OCI-LY1 (cell line): ENCODE measurements around the gene CBLN1.

Experiments
- H2AFZ ChIP-seq: fragments of 200-600 bp; sonication (generic), shearing (Covaris generic); 2 replicates; pipeline ENCODE4 v1.6.0; 2014; ENCODE audit warnings: antibody characterized with exemption, mild to moderate bottlenecking, low read length
- H3F3A ChIP-seq: fragments of 200-600 bp; sonication (generic), shearing (Covaris generic); 2 replicates; pipeline ENCODE4 v1.6.0; 2014; ENCODE audit warnings: mild to moderate bottlenecking, antibody characterized with exemption, low read length, moderate library complexity; ENCODE audit not compliant: insufficient read depth
- H3K27ac ChIP-seq: fragments of 200-600 bp; sonication (generic); 2 replicates; pipeline ENCODE4 v1.5.1; 2014; ENCODE audit warnings: low read length, mixed run types, mild to moderate bottlenecking, low read depth; ENCODE audit not compliant: poor library complexity, severe bottlenecking
- H3K27me3 ChIP-seq: fragments of 200-600 bp; sonication (generic); 2 replicates; pipeline ENCODE4 v1.6.0; 2014; ENCODE audit warnings: antibody characterized with exemption, mild to moderate bottlenecking, low read length, moderate library complexity; ENCODE audit not compliant: insufficient read depth
- H3K36me3 ChIP-seq: fragments of 200-600 bp; sonication (generic); 2 replicates; pipeline ENCODE4 v1.6.1; 2014; ENCODE audit warnings: mild to moderate bottlenecking, antibody characterized with exemption, low read length, moderate library complexity, mixed read lengths; ENCODE audit not compliant: insufficient read depth
- H3K4me1 ChIP-seq: fragments of 200-600 bp; sonication (generic); 2 replicates; pipeline ENCODE4 v1.5.1; 2014; ENCODE audit warnings: mild to moderate bottlenecking, low read length, moderate library complexity; ENCODE audit not compliant: insufficient read depth, severe bottlenecking
- H3K4me2 ChIP-seq: fragments of 200-600 bp; sonication (generic), shearing (Covaris generic); 2 replicates; pipeline ENCODE4 v1.6.1; 2014; ENCODE audit warnings: low read length
- H3K4me3 ChIP-seq: fragments of 200-600 bp; sonication (generic); 2 replicates; pipeline ENCODE4 v1.5.1; 2014; ENCODE audit warnings: low read length, low read depth, mild to moderate bottlenecking, mixed read lengths; ENCODE audit not compliant: poor library complexity, severe bottlenecking
- H3K79me2 ChIP-seq: fragments of 200-600 bp; shearing (Covaris generic); 2 replicates; pipeline ENCODE4 v1.6.1; 2016; ENCODE audit warnings: mixed run types, low read length, mixed read lengths; ENCODE audit not compliant: insufficient read depth
- H3K9ac ChIP-seq: fragments of 200-600 bp; sonication (generic), shearing (Covaris generic); 2 replicates; pipeline ENCODE4 v1.6.1; 2014; ENCODE audit warnings: mild to moderate bottlenecking, low read length, mixed read lengths
- H3K9me2 ChIP-seq: fragments of 200-600 bp; sonication (generic), shearing (Covaris generic); 2 replicates; pipeline ENCODE4 v1.6.1; 2014; ENCODE audit warnings: low read depth, mild to moderate bottlenecking, low read length, mixed read lengths
- H3K9me3 ChIP-seq: fragments of 200-600 bp; shearing (Covaris generic); 2 replicates; pipeline ENCODE4 v1.6.1; 2014; ENCODE audit warnings: low read length, mixed read lengths
- H4K20me1 ChIP-seq: fragments of 200-600 bp; sonication (generic), shearing (Covaris generic); 2 replicates; pipeline ENCODE4 v1.6.0; 2016; ENCODE audit warnings: mild to moderate bottlenecking, low read length; ENCODE audit not compliant: insufficient read depth
- EZH2 ChIP-seq: fragments of 200-600 bp; sonication (generic), shearing (Covaris generic); IDR thresholded peaks from 2 replicates; pipeline ENCODE4 v1.8.0; 2017; ENCODE audit warnings: borderline replicate concordance, mixed run types, mild to moderate bottlenecking, antibody characterized with exemption, low read length, moderate library complexity, mixed read lengths
- TF ChIP-seq, protein P1 (sequence below): fragments of 200-600 bp; sonication (generic), shearing (Covaris generic); IDR thresholded peaks from 2 replicates; pipeline ENCODE4 v1.5.1; 2017; ENCODE audit warnings: mild to moderate bottlenecking, antibody characterized with exemption, low read length, moderate library complexity, mixed read lengths

The CBLN1 gene

DNA sequence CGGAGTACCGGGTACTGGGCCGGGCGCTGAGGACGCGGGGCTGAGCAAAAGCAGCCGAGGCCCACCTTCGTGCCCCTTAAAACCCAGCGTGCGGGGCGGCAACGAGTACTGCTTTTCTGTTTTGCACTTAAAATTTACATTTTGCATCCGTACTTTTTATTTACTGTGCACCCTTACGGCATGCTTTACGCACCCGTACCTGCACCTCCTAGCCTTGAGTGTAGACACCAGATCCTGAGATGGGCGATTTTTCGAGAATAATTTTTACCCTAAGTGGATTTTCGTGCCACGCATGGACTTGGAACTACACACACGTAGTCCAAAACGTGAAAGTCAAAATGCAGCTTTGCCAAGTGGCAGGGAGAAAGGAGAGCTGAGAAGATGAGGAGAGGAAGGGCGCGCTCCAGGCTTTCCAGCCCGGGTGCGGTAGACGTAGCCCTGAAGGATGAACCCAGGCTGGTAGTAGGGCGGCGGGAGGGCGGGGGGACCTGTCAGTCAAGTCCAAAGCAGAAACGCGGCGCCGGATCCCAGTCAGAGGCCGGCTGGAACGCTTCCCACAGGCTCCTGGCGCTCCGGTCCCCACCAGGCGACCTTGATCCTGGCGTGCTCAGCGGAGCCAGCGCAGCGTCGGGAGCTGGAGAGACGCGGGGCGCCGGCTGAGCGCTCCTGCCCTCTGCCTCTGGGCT, 1.2 kb upstream of the CBLN1 start:
- H2AFZ ChIP-seq, result no peak overlapping the region
- H3K79me2 ChIP-seq, result no peaks in the 10 kb centered on the region
- H4K20me1 ChIP-seq, result no peaks in the 10 kb centered on the region
- H3K27me3 ChIP-seq, result no peaks in the 10 kb centered on the region
- no peak overlapping the region for H3K4me2 ChIP-seq
- no peaks in the 10 kb centered on the region for H3K4me1 ChIP-seq
- H3K27ac ChIP-seq, result no peak overlapping the region
- H3K36me3 ChIP-seq, result no peaks in the 10 kb centered on the region
- H3K9me2 ChIP-seq, result no peaks in the 10 kb centered on the region
- no peaks in the 10 kb centered on the region for H3F3A ChIP-seq
- TF ChIP-seq, protein P1, sequence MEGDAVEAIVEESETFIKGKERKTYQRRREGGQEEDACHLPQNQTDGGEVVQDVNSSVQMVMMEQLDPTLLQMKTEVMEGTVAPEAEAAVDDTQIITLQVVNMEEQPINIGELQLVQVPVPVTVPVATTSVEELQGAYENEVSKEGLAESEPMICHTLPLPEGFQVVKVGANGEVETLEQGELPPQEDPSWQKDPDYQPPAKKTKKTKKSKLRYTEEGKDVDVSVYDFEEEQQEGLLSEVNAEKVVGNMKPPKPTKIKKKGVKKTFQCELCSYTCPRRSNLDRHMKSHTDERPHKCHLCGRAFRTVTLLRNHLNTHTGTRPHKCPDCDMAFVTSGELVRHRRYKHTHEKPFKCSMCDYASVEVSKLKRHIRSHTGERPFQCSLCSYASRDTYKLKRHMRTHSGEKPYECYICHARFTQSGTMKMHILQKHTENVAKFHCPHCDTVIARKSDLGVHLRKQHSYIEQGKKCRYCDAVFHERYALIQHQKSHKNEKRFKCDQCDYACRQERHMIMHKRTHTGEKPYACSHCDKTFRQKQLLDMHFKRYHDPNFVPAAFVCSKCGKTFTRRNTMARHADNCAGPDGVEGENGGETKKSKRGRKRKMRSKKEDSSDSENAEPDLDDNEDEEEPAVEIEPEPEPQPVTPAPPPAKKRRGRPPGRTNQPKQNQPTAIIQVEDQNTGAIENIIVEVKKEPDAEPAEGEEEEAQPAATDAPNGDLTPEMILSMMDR, result no peak
- no peak for TF ChIP-seq EZH2
- H3K4me3 ChIP-seq, result no peak overlapping the region
- H3K9ac ChIP-seq, result no peak overlapping the region
- no peaks in the 10 kb centered on the region for H3K9me3 ChIP-seq

DNA sequence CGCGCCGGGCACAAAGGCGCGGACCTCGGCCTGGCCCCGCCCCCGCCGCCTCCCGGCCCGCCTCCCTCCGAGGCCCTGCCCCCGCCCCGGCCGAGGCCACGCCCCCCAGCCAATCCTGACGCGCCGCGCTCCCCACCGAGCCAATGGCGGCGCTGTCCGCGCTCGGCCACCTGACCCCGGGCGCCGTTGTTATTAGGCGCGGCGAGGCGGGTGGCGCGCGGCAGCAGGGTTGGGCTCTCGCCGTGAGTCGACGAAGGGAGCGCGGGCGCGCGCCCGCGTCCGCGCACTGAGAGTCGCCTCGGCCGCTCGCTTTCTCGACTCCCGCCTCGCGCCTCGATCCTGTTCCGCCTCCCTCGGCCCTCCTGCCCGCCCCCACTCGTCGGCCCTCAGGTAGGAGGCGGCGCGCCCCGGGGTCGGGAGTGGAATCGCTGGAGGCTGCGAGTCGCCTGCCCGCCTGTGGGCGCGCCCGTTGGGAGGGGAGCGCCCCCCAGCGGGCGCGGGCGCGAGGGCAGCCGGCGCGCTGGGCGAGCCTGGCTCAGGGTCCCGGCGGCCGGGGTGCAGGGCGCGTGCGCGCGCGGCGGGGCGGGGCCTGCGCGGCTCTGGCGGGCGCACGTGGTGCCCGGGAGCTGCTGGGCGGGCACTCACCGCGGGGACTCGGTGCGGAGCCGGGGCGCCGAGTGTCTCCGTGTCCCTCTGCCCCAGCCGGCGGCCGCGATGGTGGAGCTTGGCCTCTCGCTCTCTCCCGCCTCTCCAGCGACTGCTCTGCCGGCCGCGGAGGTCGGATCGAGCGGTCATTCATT, 405 bp upstream of the CBLN1 start:
- H3K79me2 ChIP-seq, result no peaks in the 10 kb centered on the region
- H2AFZ ChIP-seq, result no peak overlapping the region
- no peaks in the 10 kb centered on the region for H4K20me1 ChIP-seq
- H3F3A ChIP-seq, result no peaks in the 10 kb centered on the region
- H3K9me3 ChIP-seq, result no peaks in the 10 kb centered on the region
- no peaks in the 10 kb centered on the region for H3K9me2 ChIP-seq
- no peak overlapping the region for H3K4me2 ChIP-seq
- no peaks in the 10 kb centered on the region for H3K36me3 ChIP-seq
- no peak overlapping the region for H3K9ac ChIP-seq
- H3K4me3 ChIP-seq, result no peak overlapping the region
- H3K27me3 ChIP-seq, result no peaks in the 10 kb centered on the region
- H3K27ac ChIP-seq, result no peak overlapping the region
- no peak for TF ChIP-seq EZH2
- TF ChIP-seq, protein P1, result no peak
- H3K4me1 ChIP-seq, result no peaks in the 10 kb centered on the region

DNA sequence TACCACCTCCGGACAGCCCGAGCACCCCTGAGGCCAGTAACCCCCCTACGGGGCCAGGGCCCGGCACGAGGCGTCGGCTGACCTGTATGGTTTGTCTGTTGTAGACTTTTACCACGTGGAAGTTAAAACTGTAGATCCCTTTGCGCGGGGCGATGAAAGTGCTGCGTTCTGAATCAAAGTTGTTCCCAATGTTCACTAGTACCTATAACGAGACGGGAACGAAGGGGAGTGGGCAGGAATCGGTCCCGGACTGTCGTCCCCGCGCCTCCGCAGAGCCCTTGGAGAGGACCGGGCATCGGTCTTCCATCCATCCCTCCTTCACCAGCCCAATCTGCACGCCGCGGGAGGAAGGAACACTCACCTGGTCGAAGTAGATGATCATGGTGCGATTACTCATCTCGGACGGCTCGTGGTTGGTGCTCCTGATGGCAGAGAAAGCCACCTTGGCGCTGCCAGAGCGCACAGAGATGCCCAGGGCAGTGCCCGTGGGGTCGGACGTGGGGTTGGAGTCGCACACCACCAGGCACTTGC, 732 bp downstream of the CBLN1 start:
- Histone ChIP-seq H3K27ac (no peak overlapping the region), H4K20me1 (no peaks in the 10 kb centered on the region), H3K79me2 (no peaks in the 10 kb centered on the region), H3K4me1 (no peaks in the 10 kb centered on the region), H3K9me3 (no peaks in the 10 kb centered on the region), H3K4me3 (no peak overlapping the region), H3F3A (no peaks in the 10 kb centered on the region), H3K4me2 (no peak overlapping the region), H3K9ac (no peak overlapping the region), H3K27me3 (no peaks in the 10 kb centered on the region), H3K36me3 (no peaks in the 10 kb centered on the region), H2AFZ (no peak overlapping the region), H3K9me2 (no peaks in the 10 kb centered on the region)
- no peak for TF ChIP-seq EZH2
- TF ChIP-seq, protein P1, result no peak
